ENCODE measurements around the gene TRIM47. TPM values are rescaled to one million over a fixed set of nuclear protein-coding genes. Genes with fewer than 3 reads are reported as not detected.
"Not testable (repeated sequence)": the region's sequence is repeated elsewhere in the genome, so short reads cannot be mapped to it uniquely, and the experiment has no call there.

TRIM47 gene
- total and polyA plus RNA-seq, 2 experiments from 2014 or later: 2.9 to 4.6 TPM

DNA sequence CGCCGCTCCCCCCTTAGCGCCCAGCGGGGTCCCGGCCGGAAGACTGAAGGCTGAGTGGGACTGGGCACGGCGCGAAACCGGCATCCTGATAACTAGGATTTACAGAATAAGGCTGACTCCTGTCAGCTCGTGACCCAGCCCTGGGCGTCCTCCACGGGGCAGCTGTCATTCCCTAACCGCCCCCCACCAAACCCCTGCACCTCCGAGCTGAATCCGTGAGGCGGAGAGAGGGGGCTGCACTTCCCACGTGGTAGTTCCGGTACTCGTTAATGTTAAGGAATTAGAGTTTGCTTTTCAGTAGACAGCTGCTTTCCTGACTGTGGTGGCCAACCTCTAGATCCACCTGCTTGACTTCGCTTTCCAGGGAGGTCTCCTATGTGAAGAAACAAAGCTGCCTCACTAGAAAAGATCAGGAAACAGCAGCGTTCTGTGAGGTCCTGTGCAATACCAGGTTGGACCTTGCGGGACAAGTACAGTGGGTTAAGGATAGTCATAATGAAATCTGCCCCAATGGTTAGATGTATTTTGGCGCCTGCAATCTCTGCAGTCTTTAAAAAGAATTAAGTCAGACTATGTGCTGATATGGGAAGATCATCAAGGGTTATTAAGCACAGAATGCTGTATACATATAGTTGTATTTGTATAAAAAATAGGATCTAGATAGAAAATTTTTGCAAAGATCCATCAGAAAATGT lies 22.2 kb downstream of the TRIM47 start:
- no peak for DNase-seq (ENCODE audit: low read depth in 1 of 2, low spot score in 1 of 2)
- Histone ChIP-seq H3K4me3 (peak overlapping the region; percentile 63), H3K27ac (peak overlapping the region; percentile 91), H3K27me3 (no peaks in the 10 kb centered on the region), H3K36me3 (peaks cover 1% of the 10 kb centered on the region), H3K9me3 (ENCODE audit: low read depth) (no peaks in the 10 kb centered on the region), H3K4me1 (ENCODE audit: low read depth) (peaks cover 4% of the 10 kb centered on the region)
- TF ChIP-seq, protein P1, sequence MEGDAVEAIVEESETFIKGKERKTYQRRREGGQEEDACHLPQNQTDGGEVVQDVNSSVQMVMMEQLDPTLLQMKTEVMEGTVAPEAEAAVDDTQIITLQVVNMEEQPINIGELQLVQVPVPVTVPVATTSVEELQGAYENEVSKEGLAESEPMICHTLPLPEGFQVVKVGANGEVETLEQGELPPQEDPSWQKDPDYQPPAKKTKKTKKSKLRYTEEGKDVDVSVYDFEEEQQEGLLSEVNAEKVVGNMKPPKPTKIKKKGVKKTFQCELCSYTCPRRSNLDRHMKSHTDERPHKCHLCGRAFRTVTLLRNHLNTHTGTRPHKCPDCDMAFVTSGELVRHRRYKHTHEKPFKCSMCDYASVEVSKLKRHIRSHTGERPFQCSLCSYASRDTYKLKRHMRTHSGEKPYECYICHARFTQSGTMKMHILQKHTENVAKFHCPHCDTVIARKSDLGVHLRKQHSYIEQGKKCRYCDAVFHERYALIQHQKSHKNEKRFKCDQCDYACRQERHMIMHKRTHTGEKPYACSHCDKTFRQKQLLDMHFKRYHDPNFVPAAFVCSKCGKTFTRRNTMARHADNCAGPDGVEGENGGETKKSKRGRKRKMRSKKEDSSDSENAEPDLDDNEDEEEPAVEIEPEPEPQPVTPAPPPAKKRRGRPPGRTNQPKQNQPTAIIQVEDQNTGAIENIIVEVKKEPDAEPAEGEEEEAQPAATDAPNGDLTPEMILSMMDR (IDR thresholded peaks at IDR 0.05; ENCODE audit: low read depth, low read length): no peak

DNA sequence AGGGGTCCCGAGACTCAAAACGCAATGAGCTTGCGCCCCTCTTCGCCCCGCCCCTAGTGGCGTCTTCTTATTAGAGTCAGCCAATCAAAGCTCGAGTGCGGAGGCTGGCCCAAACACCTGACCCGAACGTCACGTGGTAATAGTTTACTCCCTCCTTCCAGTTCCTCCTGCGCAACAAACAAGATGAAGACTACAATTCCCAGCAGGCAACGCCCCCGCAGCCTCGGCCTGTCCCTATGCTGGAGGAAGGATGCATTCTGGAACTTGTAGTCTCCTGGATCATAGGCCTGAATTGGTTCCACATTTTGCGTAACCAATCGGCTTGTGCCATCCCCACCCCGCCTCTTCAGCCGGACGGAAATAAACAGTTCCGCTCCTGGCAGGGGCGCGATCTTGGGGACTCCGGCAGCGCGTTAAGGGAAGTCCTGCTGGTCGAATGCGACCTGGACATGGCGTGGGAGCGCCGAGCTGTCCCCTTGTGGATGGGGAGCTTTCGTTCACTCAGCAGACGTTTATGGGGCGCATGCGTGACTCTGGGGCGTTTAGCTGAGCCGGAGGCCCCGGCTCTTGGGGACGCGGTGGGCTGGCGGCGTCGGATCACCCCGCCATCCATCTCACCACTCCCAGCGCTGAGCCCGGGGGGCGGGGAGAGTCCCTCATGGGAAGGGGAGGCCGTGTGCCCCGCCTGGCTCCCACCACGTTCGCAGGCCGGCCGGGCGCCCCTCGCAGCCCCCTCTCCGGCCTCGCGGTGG lies 22.9 kb downstream of the TRIM47 start, which contains the start of gene WBP2:
Gene WBP2 (minus strand): TSS at position 26 of the 752 bp plus-strand sequence. CDS start 38 bp downstream, outside the sequence.
- peak within 1 kb of the TSS; percentile 91 for H3K27ac ChIP-seq
- peaks cover 4% of the 10 kb centered on the region for H3K4me1 ChIP-seq (ENCODE audit: low read depth)
- H3K9me3 ChIP-seq (ENCODE audit: low read depth): no peaks in the 10 kb centered on the region
- H3K4me3 ChIP-seq: peak within 1 kb of the TSS; percentile 65
- TF ChIP-seq, protein P1 (IDR thresholded peaks at IDR 0.05; ENCODE audit: low read depth, low read length): peak; percentile 53
- H3K27me3 ChIP-seq: no peaks in the 10 kb centered on the region
- peak; percentile 100 for DNase-seq (ENCODE audit: low read depth in 1 of 2, low spot score in 1 of 2)
- peaks cover 7% of the 10 kb centered on the region for H3K36me3 ChIP-seq

GRCh38 chr17:75854881-75855309 lies 23.5 kb downstream of the TRIM47 start:
- H3K36me3 ChIP-seq: peaks cover 9% of the 10 kb centered on the region
- no peaks in the 10 kb centered on the region for H3K9me3 ChIP-seq (ENCODE audit: low read depth)
- H3K27ac ChIP-seq: peak overlapping the region; percentile 89
- DNase-seq (ENCODE audit: low read depth in 1 of 2, low spot score in 1 of 2): no peak
- H3K4me3 ChIP-seq: peak overlapping the region; percentile 65
- H3K4me1 ChIP-seq (ENCODE audit: low read depth): peaks cover 4% of the 10 kb centered on the region
- H3K27me3 ChIP-seq: no peaks in the 10 kb centered on the region
- TF ChIP-seq, protein P1 (IDR thresholded peaks at IDR 0.05; ENCODE audit: low read depth, low read length): no peak

DNA sequence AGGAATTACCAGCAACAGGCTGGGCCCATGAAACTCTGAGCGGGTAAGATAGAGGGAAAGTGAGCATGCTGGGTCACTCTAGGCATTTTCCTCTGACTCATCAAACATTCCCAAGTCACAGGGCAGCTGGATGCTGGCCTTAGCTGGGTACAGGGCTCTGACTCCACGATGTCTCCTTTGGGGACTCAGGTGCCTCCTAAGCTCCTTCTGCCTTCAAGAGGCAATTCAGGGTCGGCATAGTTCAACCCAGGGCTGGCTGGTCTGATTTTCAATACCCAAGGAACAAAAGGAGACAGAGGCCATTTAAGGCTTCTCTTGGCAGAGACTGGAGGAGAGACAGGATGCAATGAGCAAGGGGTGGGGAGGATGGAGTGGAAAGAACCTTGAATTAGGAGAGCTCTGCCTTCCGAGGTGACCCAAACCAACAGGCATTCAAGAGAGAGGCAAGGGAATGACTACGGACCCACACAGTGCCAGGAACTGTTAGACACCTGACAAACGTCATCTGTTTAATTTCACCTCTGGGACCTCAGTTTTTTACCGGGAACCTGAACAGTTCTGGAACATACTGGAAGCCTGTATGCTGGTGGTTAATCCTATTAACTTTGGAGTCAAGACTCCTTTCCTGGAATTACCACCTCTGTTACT lies 24.2 kb downstream of the TRIM47 start:
- Histone ChIP-seq H3K27ac (peak overlapping the region; percentile 89), H3K9me3 (ENCODE audit: low read depth) (no peaks in the 10 kb centered on the region), H3K36me3 (peaks cover 15% of the 10 kb centered on the region), H3K4me1 (ENCODE audit: low read depth) (peaks cover 4% of the 10 kb centered on the region), H3K27me3 (no peaks in the 10 kb centered on the region), H3K4me3 (peak overlapping the region; percentile 65)
- DNase-seq (ENCODE audit: low read depth in 1 of 2, low spot score in 1 of 2): peak in 1 of 2 donors; percentile 62
- TF ChIP-seq, protein P1 (IDR thresholded peaks at IDR 0.05; ENCODE audit: low read depth, low read length): no peak

GRCh38 chr17:75853433-75853832 lies 24.9 kb downstream of the TRIM47 start:
- TF ChIP-seq, protein P1 (IDR thresholded peaks at IDR 0.05; ENCODE audit: low read depth, low read length): no peak
- Histone ChIP-seq H3K27ac (no peak overlapping the region), H3K9me3 (ENCODE audit: low read depth) (no peaks in the 10 kb centered on the region), H3K4me1 (ENCODE audit: low read depth) (peaks cover 4% of the 10 kb centered on the region), H3K4me3 (no peak overlapping the region), H3K36me3 (peaks cover 22% of the 10 kb centered on the region), H3K27me3 (no peaks in the 10 kb centered on the region)
- no peak for DNase-seq (ENCODE audit: low read depth in 1 of 2, low spot score in 1 of 2)

- H3K9me3 ChIP-seq (ENCODE audit: low read depth); H3K4me1 ChIP-seq (ENCODE audit: low read depth); H3K27me3 ChIP-seq; H3K27ac ChIP-seq; DNase-seq (ENCODE audit: low read depth in 1 of 2, low spot score in 1 of 2); H3K4me3 ChIP-seq: not testable (repeated sequence)
- H3K36me3 ChIP-seq: peaks cover 22% of the 10 kb centered on the region
Observed at GRCh38 chr17:75851693-75851991, 26.7 kb downstream of the TRIM47 start.
